Neural cell (in vitro differentiated cells): Measurements from ENCODE around the gene PPM1H. TPM values are rescaled to one million over a fixed set of nuclear protein-coding genes. Genes with fewer than 3 reads are reported as not detected.

Source experiments
- H2AFZ ChIP-seq: fragments of 200-600, 300-800 bp; sonication (generic), shearing (Covaris generic); 2 replicates; pipeline ENCODE4 v1.6.0; 2014; ENCODE audit warnings: low read depth, mild to moderate bottlenecking, antibody characterized with exemption, low read length, moderate library complexity
- H3F3A ChIP-seq: fragments of 200-600 bp; shearing (Covaris generic); 2 replicates; pipeline ENCODE4 v1.6.1; 2016; ENCODE audit warnings: mild to moderate bottlenecking, moderate library complexity, mixed read lengths, antibody characterized with exemption, low read length; ENCODE audit not compliant: insufficient read depth, poor library complexity, severe bottlenecking
- H3K27ac ChIP-seq: fragments of 200-600, 300-800 bp; sonication (generic), shearing (Covaris generic); 2 replicates; pipeline ENCODE4 v1.5.1; 2014; ENCODE audit warnings: mild to moderate bottlenecking, low read length, moderate library complexity
- H3K27me3 ChIP-seq: fragments of 300-800, 200-600 bp; sonication (generic), shearing (Covaris generic); 2 replicates; pipeline ENCODE4 v1.6.0; 2014; ENCODE audit warnings: mild to moderate bottlenecking, low read depth, low read length, moderate library complexity; ENCODE audit not compliant: insufficient read depth
- H3K36me3 ChIP-seq: fragments of 300-800, 200-600 bp; sonication (generic), shearing (Covaris generic); 2 replicates; pipeline ENCODE4 v1.5.1; 2014; ENCODE audit warnings: mild to moderate bottlenecking, antibody characterized with exemption, low read length, moderate library complexity; ENCODE audit not compliant: insufficient read depth
- H3K4me2 ChIP-seq: fragments of 300-800, 200-600 bp; sonication (generic), shearing (Covaris generic); 2 replicates; pipeline ENCODE4 v1.6.0; 2014; ENCODE audit warnings: mild to moderate bottlenecking, low read length
- H3K4me3 ChIP-seq: fragments of 300-800, 200-600 bp; sonication (generic), shearing (Covaris generic); 2 replicates; pipeline ENCODE4 v1.5.1; 2014; ENCODE audit warnings: mild to moderate bottlenecking, low read length, moderate library complexity
- H3K79me2 ChIP-seq: fragments of 200-600 bp; shearing (Covaris generic); replicated peaks from 2 replicates; pipeline ENCODE4 v1.6.0; 2014; ENCODE audit warnings: mild to moderate bottlenecking, low read length, moderate library complexity; ENCODE audit not compliant: insufficient read depth
- H3K9ac ChIP-seq: fragments of 300-800, 200-600 bp; sonication (generic), shearing (Covaris generic); 2 replicates; pipeline ENCODE4 v1.6.1; 2016; ENCODE audit warnings: mild to moderate bottlenecking, low read length, mixed read lengths
- H3K9me2 ChIP-seq: fragments of 200-600 bp; shearing (Covaris generic); 2 replicates; pipeline ENCODE4 v1.6.1; 2016; ENCODE audit warnings: mild to moderate bottlenecking, low read length, mixed read lengths; ENCODE audit not compliant: insufficient read depth
- H3K9me3 ChIP-seq: fragments of 200-600, 300-800 bp; sonication (generic), shearing (Covaris generic); 2 replicates; pipeline ENCODE4 v1.6.1; 2016; ENCODE audit warnings: mild to moderate bottlenecking, mixed run types, low read length, moderate library complexity, mixed read lengths
- H4K20me1 ChIP-seq: fragments of 200-600 bp; shearing (Covaris generic); 2 replicates; pipeline ENCODE4 v1.6.1; 2016; ENCODE audit warnings: mild to moderate bottlenecking, mixed run types; ENCODE audit not compliant: insufficient read depth
- CTCF ChIP-seq: fragments of 450-650 bp; IDR thresholded peaks from 2 replicates; pipeline ENCODE4 v1.5.1; 2014; ENCODE audit warnings: antibody characterized with exemption, mild to moderate bottlenecking, moderate library complexity; ENCODE audit not compliant: poor library complexity, severe bottlenecking
- EP300 ChIP-seq: fragments of 450-650 bp; conservative IDR thresholded peaks from 2 replicates; pipeline ENCODE4 v1.6.1; 2014; ENCODE audit warnings: antibody characterized with exemption, mild to moderate bottlenecking, moderate library complexity; ENCODE audit not compliant: poor library complexity, severe bottlenecking
- EZH2 ChIP-seq: fragments of 200-600, 300-800 bp; shearing (Covaris generic), sonication (generic); IDR thresholded peaks from 2 replicates; pipeline ENCODE4 v1.6.1; 2014; ENCODE audit warnings: antibody characterized with exemption, low read length, borderline replicate concordance, mild to moderate bottlenecking; ENCODE audit not compliant: insufficient read depth, poor library complexity, severe bottlenecking
- POLR2AphosphoS5 ChIP-seq: IDR thresholded peaks from 2 replicates; pipeline ENCODE4 v1.6.1; 2012
- RAD21 ChIP-seq: fragments of 450-650 bp; conservative IDR thresholded peaks from 2 replicates; pipeline ENCODE4 v1.6.1; 2014; ENCODE audit warnings: antibody characterized with exemption, mild to moderate bottlenecking, moderate library complexity
- TAF1 ChIP-seq: IDR thresholded peaks from 2 replicates; pipeline ENCODE4 v1.6.1; 2012; ENCODE audit warnings: low read depth
- polyA plus RNA-seq: library from polyadenylated mRNA; depleted of rRNA; stranded (reverse); fragments of >200 nt; gene quantifications from 2 replicates; pipeline ENCODE4 v1.2.3, GENCODE V29; 2014
- TF ChIP-seq, protein P1 (sequence below): IDR thresholded peaks from 2 replicates; pipeline ENCODE4 v1.6.1; 2012; ENCODE audit warnings: borderline replicate concordance

PPM1H gene
- polyA plus RNA-seq, 1 donor from 2014 or later = 3.9 TPM

DNA sequence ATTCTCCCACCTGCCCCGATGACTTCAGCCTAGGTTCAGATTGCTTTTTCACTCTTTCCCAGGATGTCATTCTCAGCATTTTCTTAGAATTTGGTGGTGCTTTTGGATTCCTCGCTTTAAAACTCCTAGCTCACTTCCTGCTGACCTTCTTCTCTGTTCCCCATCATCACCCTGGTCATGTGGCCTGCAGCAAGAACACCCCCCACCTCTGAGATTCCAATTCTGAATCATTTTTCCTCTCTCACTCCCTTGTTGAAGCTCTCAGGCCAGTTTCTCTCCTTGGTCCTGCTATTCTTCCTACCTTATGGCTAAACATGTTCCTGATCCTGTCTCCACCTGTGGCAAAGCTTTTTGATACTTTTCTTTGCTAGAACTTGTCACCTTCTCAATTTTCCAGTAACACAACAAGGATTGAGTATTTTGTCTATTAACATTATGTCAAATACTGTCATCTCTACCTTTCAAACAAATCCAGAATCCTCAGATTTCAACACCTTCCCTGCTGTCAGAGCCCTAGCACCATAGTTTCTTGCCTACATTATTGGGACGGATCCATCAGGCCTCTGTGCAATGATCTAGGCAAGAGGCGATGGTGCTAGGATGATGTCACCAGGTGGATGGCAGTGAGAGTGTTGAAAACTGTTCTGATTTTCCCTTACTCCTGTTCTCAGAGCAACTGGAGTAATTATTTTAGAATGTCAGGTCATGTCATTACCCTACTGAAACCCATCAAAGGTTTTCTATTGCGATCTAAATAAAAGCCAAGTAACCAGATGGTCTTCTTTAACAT, 234.7 kb downstream of the PPM1H start:
- Histone ChIP-seq H3K4me2 (no peak overlapping the region), H3K9me3 (no peaks in the 10 kb centered on the region), H3K9ac (no peak overlapping the region), H3K79me2 (no peaks in the 10 kb centered on the region), H3F3A (no peaks in the 10 kb centered on the region), H3K4me3 (no peak overlapping the region), H3K27ac (no peak overlapping the region), H3K36me3 (no peaks in the 10 kb centered on the region), H3K27me3 (no peaks in the 10 kb centered on the region), H4K20me1 (no peaks in the 10 kb centered on the region), H2AFZ (no peak overlapping the region), H3K9me2 (no peaks in the 10 kb centered on the region)
- TF ChIP-seq CTCF = no peak
- TF ChIP-seq, protein P1, sequence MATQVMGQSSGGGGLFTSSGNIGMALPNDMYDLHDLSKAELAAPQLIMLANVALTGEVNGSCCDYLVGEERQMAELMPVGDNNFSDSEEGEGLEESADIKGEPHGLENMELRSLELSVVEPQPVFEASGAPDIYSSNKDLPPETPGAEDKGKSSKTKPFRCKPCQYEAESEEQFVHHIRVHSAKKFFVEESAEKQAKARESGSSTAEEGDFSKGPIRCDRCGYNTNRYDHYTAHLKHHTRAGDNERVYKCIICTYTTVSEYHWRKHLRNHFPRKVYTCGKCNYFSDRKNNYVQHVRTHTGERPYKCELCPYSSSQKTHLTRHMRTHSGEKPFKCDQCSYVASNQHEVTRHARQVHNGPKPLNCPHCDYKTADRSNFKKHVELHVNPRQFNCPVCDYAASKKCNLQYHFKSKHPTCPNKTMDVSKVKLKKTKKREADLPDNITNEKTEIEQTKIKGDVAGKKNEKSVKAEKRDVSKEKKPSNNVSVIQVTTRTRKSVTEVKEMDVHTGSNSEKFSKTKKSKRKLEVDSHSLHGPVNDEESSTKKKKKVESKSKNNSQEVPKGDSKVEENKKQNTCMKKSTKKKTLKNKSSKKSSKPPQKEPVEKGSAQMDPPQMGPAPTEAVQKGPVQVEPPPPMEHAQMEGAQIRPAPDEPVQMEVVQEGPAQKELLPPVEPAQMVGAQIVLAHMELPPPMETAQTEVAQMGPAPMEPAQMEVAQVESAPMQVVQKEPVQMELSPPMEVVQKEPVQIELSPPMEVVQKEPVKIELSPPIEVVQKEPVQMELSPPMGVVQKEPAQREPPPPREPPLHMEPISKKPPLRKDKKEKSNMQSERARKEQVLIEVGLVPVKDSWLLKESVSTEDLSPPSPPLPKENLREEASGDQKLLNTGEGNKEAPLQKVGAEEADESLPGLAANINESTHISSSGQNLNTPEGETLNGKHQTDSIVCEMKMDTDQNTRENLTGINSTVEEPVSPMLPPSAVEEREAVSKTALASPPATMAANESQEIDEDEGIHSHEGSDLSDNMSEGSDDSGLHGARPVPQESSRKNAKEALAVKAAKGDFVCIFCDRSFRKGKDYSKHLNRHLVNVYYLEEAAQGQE = no peak

DNA sequence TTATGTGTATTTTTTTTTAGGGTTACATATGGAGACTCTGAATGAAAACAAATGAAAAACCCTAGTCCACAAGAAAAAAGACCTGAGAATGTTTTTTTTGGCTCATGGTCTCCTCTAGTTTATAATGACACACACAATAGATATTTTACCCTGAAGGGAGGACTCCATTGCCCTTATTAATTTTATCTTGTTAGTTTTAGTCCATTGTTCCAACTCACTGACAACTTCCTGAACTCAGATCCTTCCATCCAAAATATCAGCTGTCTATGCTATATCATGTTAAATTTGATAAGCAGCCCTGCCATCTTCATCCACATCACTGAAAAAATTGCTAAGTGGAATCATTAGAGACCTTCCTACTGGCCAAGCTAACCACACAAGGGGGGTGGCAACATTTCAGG, 236.2 kb downstream of the PPM1H start:
- H3K9me3 ChIP-seq = no peaks in the 10 kb centered on the region
- no peaks in the 10 kb centered on the region for H4K20me1 ChIP-seq
- H3K9me2 ChIP-seq = no peaks in the 10 kb centered on the region
- H3K4me3 ChIP-seq = no peak overlapping the region
- no peak overlapping the region for H2AFZ ChIP-seq
- no peaks in the 10 kb centered on the region for H3K36me3 ChIP-seq
- no peak overlapping the region for H3K4me2 ChIP-seq
- no peaks in the 10 kb centered on the region for H3K79me2 ChIP-seq
- H3K9ac ChIP-seq = no peak overlapping the region
- no peak overlapping the region for H3K27ac ChIP-seq
- no peaks in the 10 kb centered on the region for H3F3A ChIP-seq
- no peaks in the 10 kb centered on the region for H3K27me3 ChIP-seq
- TF ChIP-seq RAD21 (no peak), EZH2 (no peak), EP300 (no peak), POLR2AphosphoS5 (no peak), TAF1 (no peak)
- TF ChIP-seq, protein P1 = no peak
